CD1c-positive myeloid dendritic cell (primary cell): Measurements from ENCODE around the gene MYL9.

Experiments used
- DNase-seq: peaks from one replicate; pipeline ENCODE4 v3.0.0-alpha.2; 2016; ENCODE audit errors: extremely low spot score

The MYL9 gene

GRCh38 chr20:36579996-36580545, 38.8 kb downstream of the MYL9 start:
- DNase-seq: no peak

DNA sequence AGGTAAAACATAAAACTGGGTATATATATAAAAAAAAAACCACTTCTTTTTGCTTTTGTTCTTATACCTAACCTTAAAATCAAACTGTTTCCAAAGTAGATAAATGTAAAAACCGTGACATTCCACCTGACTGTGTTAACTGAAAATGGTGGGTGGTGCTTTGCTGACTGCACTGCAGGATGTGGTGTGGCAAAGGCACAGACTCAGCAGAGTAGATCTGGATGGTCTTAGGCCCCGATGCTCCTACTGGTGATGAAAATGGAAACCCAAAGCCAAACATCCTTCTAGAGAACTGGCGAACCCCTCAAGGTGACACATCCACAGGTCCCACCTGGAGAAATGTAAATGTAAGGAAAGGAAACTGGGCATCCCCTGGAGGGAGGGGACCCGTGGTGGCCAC, 41.0 kb downstream of the MYL9 start:
- DNase-seq: no peak

GRCh38 chr20:36582821-36583220, 41.5 kb downstream of the MYL9 start:
- no peak for DNase-seq

GRCh38 chr20:36584018-36584481, 42.7 kb downstream of the MYL9 start:
- DNase-seq: no peak

DNA sequence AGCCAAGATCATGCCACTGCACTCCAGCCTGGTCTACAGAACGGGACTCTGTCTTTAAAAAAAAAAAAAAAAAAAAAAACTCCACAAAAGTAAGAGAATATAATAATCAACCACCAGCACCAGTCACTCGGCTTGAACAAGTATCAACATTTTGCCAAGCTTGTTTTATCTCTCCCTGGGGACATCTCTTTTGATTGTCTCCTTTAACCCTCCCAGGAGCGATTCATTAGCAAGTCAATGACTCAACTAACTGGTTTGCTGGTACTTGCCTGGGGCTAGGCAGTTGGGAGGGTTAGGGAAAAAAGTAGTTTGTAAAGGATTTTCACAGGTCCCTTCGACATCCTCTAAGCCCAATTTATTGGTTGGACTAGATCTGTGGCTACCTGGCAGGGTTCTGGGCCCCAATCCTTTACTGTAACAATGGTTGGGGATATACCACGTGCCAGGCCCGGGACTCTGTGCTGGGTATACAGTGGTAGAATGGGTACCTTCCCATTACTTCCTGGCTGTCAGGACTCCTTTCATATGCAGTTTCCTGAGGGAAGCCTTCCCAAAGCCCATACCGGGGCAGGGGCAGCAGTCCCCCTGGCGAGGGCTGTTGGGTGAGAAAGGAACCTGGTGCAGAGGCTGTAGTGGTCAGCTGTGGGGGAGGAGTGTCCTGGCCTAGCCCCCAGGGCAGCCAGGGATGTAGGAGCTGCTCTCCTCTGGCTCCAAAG, 44.2 kb downstream of the MYL9 start:
- DNase-seq: no peak

DNA sequence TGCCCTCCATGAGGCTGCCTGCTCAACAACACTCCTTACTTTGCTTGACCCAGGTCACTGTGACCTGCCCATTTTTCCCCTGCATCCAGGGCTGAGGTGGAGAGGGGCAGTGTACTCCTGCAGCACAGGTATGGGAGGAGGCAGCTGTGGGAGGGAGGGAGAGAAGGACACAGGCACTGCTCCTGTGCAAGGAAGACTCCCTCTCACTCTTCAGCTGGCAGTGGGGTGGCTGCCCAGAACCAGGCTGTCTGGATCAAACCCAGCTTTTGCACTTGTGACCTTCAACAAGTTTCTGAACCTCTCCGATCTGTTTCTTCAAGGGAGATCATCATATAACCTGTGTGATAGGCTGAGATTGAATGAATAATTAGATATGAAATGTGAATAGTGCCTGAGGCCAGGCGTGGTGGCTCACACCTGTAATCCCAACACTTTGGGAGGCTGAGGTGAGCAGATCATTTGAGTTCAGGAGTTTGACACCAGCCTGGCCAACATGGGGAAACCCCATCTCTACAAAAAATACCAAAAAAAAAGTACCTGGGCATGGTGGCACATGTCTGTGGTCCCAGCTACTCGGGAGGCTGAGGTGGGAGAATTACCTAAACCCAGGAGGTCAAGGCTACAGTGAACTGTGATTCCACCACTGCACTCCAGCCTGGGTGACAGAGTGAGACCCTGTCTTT, 46.2 kb downstream of the MYL9 start:
- DNase-seq: no peak

GRCh38 chr20:36591281-36591680, 50.0 kb downstream of the MYL9 start:
- no peak for DNase-seq

GRCh38 chr20:36591854-36592641, 50.7 kb downstream of the MYL9 start:
- no peak for DNase-seq

DNA sequence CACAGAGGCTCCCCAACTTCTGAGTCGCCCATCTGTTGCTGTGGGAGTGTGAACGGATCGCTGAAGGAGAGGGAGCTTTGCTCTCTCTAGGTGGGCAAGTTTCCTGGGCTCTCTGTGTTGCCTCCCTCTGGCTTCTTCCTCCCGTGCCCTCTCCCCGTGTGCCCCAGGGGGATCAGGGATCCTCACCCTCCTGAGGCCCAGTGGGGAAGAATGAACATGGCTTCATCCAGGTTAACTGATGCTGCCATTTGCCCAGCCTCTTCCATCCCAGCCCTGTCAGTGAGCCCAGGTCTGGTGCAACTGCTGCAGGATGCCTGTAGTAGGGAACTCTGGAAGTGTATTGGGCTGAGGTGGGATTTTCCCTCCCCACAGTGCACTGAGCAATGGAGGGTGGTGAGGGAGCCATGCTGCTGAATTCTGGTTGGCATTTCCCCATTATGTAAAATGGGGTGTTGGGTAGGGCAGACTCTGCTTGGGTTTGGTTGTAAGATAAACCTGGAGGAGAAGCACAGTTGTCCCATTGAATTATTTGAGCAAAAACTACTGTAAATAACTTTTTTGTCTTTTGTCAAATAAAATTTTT, 52.1 kb downstream of the MYL9 start:
- DNase-seq: peak; percentile 5

DNA sequence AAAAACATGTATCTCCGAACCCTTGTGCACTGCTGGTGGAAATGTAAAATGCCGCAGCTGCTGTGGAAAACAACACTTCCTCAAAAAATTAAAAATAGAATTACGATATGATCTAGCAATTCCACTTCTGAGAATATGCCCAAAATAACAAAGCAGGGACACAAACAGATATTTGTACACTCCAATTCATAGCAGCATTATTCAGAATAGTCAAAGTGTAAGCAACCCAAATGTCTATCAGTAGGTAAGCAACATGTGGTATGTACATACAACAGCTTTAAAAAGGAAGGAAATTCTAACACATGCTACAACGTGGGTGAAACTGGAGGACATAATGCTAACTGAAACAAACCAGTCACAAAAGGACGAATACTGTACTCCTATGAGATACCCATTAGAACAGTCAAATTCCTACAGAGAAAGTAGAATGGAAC, 58.6 kb downstream of the MYL9 start:
- DNase-seq: peak; percentile 58
